Natural killer cell (primary cell): Measurements from ENCODE around the gene SERPINE3. TPM values are rescaled to one million over a fixed set of nuclear protein-coding genes. Genes with fewer than 3 reads are reported as not detected.

Source experiments
- ATAC-seq, 3 donors: fragments of 150-1000 bp in 2 of 3; fragments of 200-7000 bp in 1 of 3; cut with Tn5 transposase; 1 replicate in 1 of 3; 2 replicates in 2 of 3; pipeline ENCODE4 v1.10.0; 2021; ENCODE audit warnings: mild to moderate bottlenecking in 2 of 3, moderate library complexity in 2 of 3
- DNase-seq, 2 donors: peaks; one replicate each; pipeline versions ENCODE4 v3.0.0 to v3.0.0-alpha.2; 2013 to 2021; ENCODE audit warnings: mixed read lengths in 1 of 2
- H3K27ac ChIP-seq: one replicate; pipeline ENCODE4 v1.5.1; 2013; ENCODE audit warnings: mild to moderate bottlenecking, low read length
- H3K27me3 ChIP-seq: one replicate; pipeline ENCODE4 v1.6.1; 2013; ENCODE audit warnings: low read length; ENCODE audit not compliant: control insufficient read depth, insufficient read depth
- H3K36me3 ChIP-seq: one replicate; pipeline ENCODE4 v1.6.1; 2013; ENCODE audit warnings: low read length; ENCODE audit not compliant: control insufficient read depth, insufficient read depth
- H3K4me1 ChIP-seq: one replicate; pipeline ENCODE4 v1.6.1; 2013; ENCODE audit warnings: low read length; ENCODE audit not compliant: control insufficient read depth, insufficient read depth
- H3K4me3 ChIP-seq: one replicate; pipeline ENCODE4 v1.5.1; 2013; ENCODE audit warnings: low read length
- H3K9me3 ChIP-seq: one replicate; pipeline ENCODE4 v1.6.1; 2013; ENCODE audit warnings: low read length; ENCODE audit not compliant: control insufficient read depth, insufficient read depth
- H3K27ac Mint-ChIP-seq, 2 donors: one replicate each; pipeline ENCODE4 v1.8.0; 2022; ENCODE audit warnings: mild to moderate bottlenecking in 2 of 2, mixed read lengths in 2 of 2, moderate library complexity in 1 of 2
- H3K27me3 Mint-ChIP-seq, 2 donors: one replicate each; pipeline ENCODE4 v1.8.0; 2022; ENCODE audit warnings: low read depth in 2 of 2, mixed read lengths in 2 of 2
- H3K36me3 Mint-ChIP-seq: one replicate; pipeline ENCODE4 v1.8.0; 2022; ENCODE audit warnings: mixed read lengths
- H3K4me1 Mint-ChIP-seq, 2 donors: one replicate each; pipeline ENCODE4 v1.8.0; 2022; ENCODE audit warnings: mixed read lengths in 2 of 2
- H3K4me3 Mint-ChIP-seq: one replicate; pipeline ENCODE4 v1.8.0; 2022; ENCODE audit warnings: mild to moderate bottlenecking, moderate library complexity, mixed read lengths
- H3K9me3 Mint-ChIP-seq, 2 donors: one replicate each; pipeline ENCODE4 v1.8.0; 2022; ENCODE audit warnings: mixed read lengths in 2 of 2
- CTCF ChIP-seq: fragments of 200-600 bp; IDR thresholded peaks from one replicate; pipeline ENCODE4 v1.8.0; 2022; ENCODE audit warnings: antibody characterized with exemption
- WGBS: methylation state at CpG from one replicate; pipeline ENCODE4 v1.1.7; 2013; ENCODE audit warnings: missing lambda C conversion rate; ENCODE audit not compliant: insufficient coverage; 5-methylcytosine and 5-hydroxymethylcytosine counted together
- intact Hi-C: fragments of 100-400 bp; cut with micrococcal nuclease; formaldehyde crosslinking; loops from one replicate; pipeline ENCODE4 v1.14.2; 2022
- total RNA-seq, 4 donors: library from RNA; stranded (reverse); fragments of 120-200 nt in 1 of 4; gene quantifications; one replicate each; pipeline versions ENCODE4 v1.2.3 to v1.2.4, GENCODE V29; 2013 to 2022

Gene SERPINE3
- total RNA-seq, 3 donors from 2014 or later (not counting 1 experiment from before 2014, with no cell fraction given), result not detected

- ATAC-seq, result no peak
- peaks cover 9 to 16% of the 10 kb centered on the region in 2 donors for H3K4me1 Mint-ChIP-seq
Observed at GRCh38 chr13:51361106-51361505, 21.6 kb downstream of the SERPINE3 start.

DNA sequence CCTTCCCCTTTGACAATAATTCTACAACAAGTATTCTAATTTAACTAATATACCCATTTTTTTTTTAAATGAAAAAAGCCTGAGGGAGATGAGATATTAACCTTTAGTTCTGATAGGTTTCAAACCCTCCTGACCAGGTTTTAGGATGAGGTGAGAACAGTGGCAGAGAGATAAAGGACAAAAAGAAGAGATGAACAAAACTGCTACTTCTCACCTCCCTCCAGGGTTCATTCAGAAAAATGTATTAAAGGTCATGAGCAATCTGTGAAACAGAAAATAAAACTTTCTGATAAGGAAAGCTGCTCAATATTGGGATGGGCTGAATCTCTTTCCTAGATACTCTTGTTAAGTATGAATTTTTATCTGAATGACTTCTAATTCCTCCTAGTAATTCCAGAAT, 24.1 kb downstream of the SERPINE3 start:
- peaks cover 55% of the 10 kb centered on the region for H3K36me3 ChIP-seq
- H3K27me3 Mint-ChIP-seq, result no peaks in the 10 kb centered on the region
- TF ChIP-seq CTCF, result no peak
- H3K9me3 Mint-ChIP-seq, result no peaks in the 10 kb centered on the region
- no peaks in the 10 kb centered on the region for H3K27me3 ChIP-seq
- no peak for DNase-seq
- peaks cover 2% of the 10 kb centered on the region for H3K36me3 Mint-ChIP-seq
- H3K4me1 Mint-ChIP-seq, result no peaks in the 10 kb centered on the region
- no peaks in the 10 kb centered on the region for H3K9me3 ChIP-seq
- H3K4me3 ChIP-seq, result no peak overlapping the region
- no peak overlapping the region for H3K4me3 Mint-ChIP-seq
- ATAC-seq, result no peak
- peak overlapping the region; percentile 38 to 47 for H3K27ac Mint-ChIP-seq
- no peak overlapping the region for H3K27ac ChIP-seq
- intact Hi-C loops, result no loop called here
- no peaks in the 10 kb centered on the region for H3K4me1 ChIP-seq

More at GRCh38 chr13:51361106-51361505, 21.6 kb downstream of the SERPINE3 start:
- H3K36me3 ChIP-seq, result peaks cover 33% of the 10 kb centered on the region
- no peak overlapping the region for H3K27ac ChIP-seq
- no peak for TF ChIP-seq CTCF
- H3K9me3 ChIP-seq, result no peaks in the 10 kb centered on the region
- Mint-ChIP-seq H3K4me3 (no peak overlapping the region), H3K36me3 (no peaks in the 10 kb centered on the region), H3K27me3 (no peaks in the 10 kb centered on the region), H3K9me3 (no peaks in the 10 kb centered on the region), H3K27ac (no peak overlapping the region)
- H3K27me3 ChIP-seq, result no peaks in the 10 kb centered on the region
- H3K4me3 ChIP-seq, result no peak overlapping the region
- H3K4me1 ChIP-seq, result no peaks in the 10 kb centered on the region
- DNase-seq, result no peak
- intact Hi-C loops, result no loop called here

DNA sequence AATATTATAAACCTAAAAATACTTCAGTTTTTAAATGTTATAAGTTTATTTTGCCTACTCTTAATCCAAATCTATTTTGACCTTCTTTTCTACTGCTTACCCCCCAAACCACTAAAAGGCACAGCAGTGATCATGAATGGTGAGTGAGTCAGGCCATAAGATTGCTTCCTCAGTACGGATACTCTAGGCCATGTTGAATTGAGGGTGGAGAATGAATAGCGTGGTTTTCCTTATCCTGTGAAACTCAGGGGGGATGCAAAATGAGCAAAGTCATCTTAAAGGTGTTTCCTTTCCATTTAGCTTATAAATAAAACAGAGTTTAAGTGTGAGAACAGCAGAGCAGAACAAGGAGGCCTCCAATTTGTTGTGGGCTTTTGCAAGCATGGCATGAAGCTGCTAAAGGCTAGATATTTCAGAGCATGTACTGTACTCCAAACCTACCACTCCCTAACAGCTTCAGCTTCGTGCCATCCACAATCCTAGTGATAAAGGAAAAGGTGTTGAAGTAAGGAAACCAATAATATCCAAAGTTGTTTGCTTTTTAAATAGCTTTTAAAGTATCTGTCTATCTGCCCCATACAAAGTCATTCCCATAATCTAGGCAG, 25.0 kb downstream of the SERPINE3 start:
- Histone ChIP-seq H3K36me3 (peaks cover 61% of the 10 kb centered on the region), H3K27me3 (no peaks in the 10 kb centered on the region), H3K4me1 (no peaks in the 10 kb centered on the region), H3K27ac (no peak overlapping the region), H3K4me3 (no peak overlapping the region), H3K9me3 (no peaks in the 10 kb centered on the region)
- H3K27ac Mint-ChIP-seq, result peak overlapping the region in 1 of 2 donors; percentile 33
- no peaks in the 10 kb centered on the region for H3K9me3 Mint-ChIP-seq
- DNase-seq (no peak), ATAC-seq (no peak)
- H3K4me1 Mint-ChIP-seq, result no peaks in the 10 kb centered on the region
- no peak for TF ChIP-seq CTCF
- intact Hi-C loops, result no loop called here
- peaks cover 7% of the 10 kb centered on the region for H3K36me3 Mint-ChIP-seq
- H3K27me3 Mint-ChIP-seq, result no peaks in the 10 kb centered on the region
- no peak overlapping the region for H3K4me3 Mint-ChIP-seq
- 60% methylated on average over 1 of the region's 3 CpGs for WGBS

- intact Hi-C loops, result no loop called here
- DNase-seq (no peak), ATAC-seq (no peak)
- Mint-ChIP-seq H3K36me3 (peaks cover 7% of the 10 kb centered on the region), H3K4me1 (no peaks in the 10 kb centered on the region), H3K9me3 (no peaks in the 10 kb centered on the region), H3K27me3 (no peaks in the 10 kb centered on the region), H3K27ac (peak overlapping the region in 1 of 2 donors; percentile 3), H3K4me3 (no peak overlapping the region)
- 94% methylated on average over 2 of the region's 2 CpGs for WGBS
- Histone ChIP-seq H3K27ac (no peak overlapping the region), H3K9me3 (no peaks in the 10 kb centered on the region), H3K36me3 (peaks cover 79% of the 10 kb centered on the region), H3K4me3 (no peak overlapping the region), H3K4me1 (no peaks in the 10 kb centered on the region), H3K27me3 (no peaks in the 10 kb centered on the region)
- no peak for TF ChIP-seq CTCF
Observed at GRCh38 chr13:51370116-51370515, 30.6 kb downstream of the SERPINE3 start.
